Activated CD8-positive, alpha-beta memory T cell treated with anti-CD3 and anti-CD28 coated beads, Interleukin-2, amount 50 U/mL, for 24 hours (primary cell): Measurements from ENCODE around the gene SLC38A6.
A peak's percentile ranks its signal among the peaks of the same experiment; 100 is the strongest.

Source experiments
- DNase-seq: peaks from one replicate; pipeline ENCODE4 v3.0.0-alpha.2; 2020; ENCODE audit errors: extremely low read depth

Gene SLC38A6

GRCh38 chr14:60980811-60981632 is at the start of gene SLC38A6, which contains the start of gene TRMT5:
Gene SLC38A6 (plus strand): TSS chr14:60981245. CDS start chr14:60981278, 33 bp downstream.
Gene TRMT5 (minus strand): TSS chr14:60981079. CDS start chr14:60980973, 106 bp downstream.
- DNase-seq: peak; percentile 82

- DNase-seq: no peak
Observed at GRCh38 chr14:60933920-60934655, 47.0 kb upstream of the SLC38A6 start.

GRCh38 chr14:60935319-60935718 is 45.7 kb upstream of the SLC38A6 start:
- DNase-seq: no peak

- no peak for DNase-seq
Observed at GRCh38 chr14:60943637-60944032, 37.4 kb upstream of the SLC38A6 start.

GRCh38 chr14:60944204-60944603 is 36.8 kb upstream of the SLC38A6 start:
- DNase-seq: no peak

GRCh38 chr14:60945984-60946383 is 35.1 kb upstream of the SLC38A6 start:
- DNase-seq: no peak

GRCh38 chr14:60946773-60947172 is 34.3 kb upstream of the SLC38A6 start:
- DNase-seq: no peak

GRCh38 chr14:60951776-60952435 is 29.1 kb upstream of the SLC38A6 start:
- no peak for DNase-seq

GRCh38 chr14:60956202-60956601 is 24.8 kb upstream of the SLC38A6 start:
- no peak for DNase-seq

GRCh38 chr14:60956632-60957031 is 24.4 kb upstream of the SLC38A6 start:
- DNase-seq: no peak

GRCh38 chr14:60958146-60958545 is 22.9 kb upstream of the SLC38A6 start:
- DNase-seq: no peak

- no peak for DNase-seq
Observed at GRCh38 chr14:60963761-60964160, 17.3 kb upstream of the SLC38A6 start.

- no peak for DNase-seq
Observed at GRCh38 chr14:60964904-60965303, 16.1 kb upstream of the SLC38A6 start.

- no peak for DNase-seq
Observed at GRCh38 chr14:60965402-60965801, 15.6 kb upstream of the SLC38A6 start.

- no peak for DNase-seq
Observed at GRCh38 chr14:60968099-60968498, 12.9 kb upstream of the SLC38A6 start.

GRCh38 chr14:60968671-60969070 is 12.4 kb upstream of the SLC38A6 start:
- DNase-seq: no peak

- DNase-seq: no peak
Observed at GRCh38 chr14:60970146-60970545, 10.9 kb upstream of the SLC38A6 start.

GRCh38 chr14:60971271-60971670 is 9.8 kb upstream of the SLC38A6 start:
- no peak for DNase-seq

- DNase-seq: no peak
Observed at GRCh38 chr14:60972295-60972694, 8.8 kb upstream of the SLC38A6 start.

- DNase-seq: no peak
Observed at GRCh38 chr14:60973070-60973469, 8.0 kb upstream of the SLC38A6 start.

- DNase-seq: no peak
Observed at GRCh38 chr14:60974090-60974651, 6.9 kb upstream of the SLC38A6 start.

- no peak for DNase-seq
Observed at GRCh38 chr14:60975551-60975950, 5.5 kb upstream of the SLC38A6 start.
